Cortex of kidney (tissue), 1 donor: Measurements from ENCODE around the gene CAMK1.

Experiments
- DNase-seq: peaks from one replicate; lab custom pipeline; 2025; lab: John Stamatoyannopoulos, UW

The CAMK1 gene

DNA sequence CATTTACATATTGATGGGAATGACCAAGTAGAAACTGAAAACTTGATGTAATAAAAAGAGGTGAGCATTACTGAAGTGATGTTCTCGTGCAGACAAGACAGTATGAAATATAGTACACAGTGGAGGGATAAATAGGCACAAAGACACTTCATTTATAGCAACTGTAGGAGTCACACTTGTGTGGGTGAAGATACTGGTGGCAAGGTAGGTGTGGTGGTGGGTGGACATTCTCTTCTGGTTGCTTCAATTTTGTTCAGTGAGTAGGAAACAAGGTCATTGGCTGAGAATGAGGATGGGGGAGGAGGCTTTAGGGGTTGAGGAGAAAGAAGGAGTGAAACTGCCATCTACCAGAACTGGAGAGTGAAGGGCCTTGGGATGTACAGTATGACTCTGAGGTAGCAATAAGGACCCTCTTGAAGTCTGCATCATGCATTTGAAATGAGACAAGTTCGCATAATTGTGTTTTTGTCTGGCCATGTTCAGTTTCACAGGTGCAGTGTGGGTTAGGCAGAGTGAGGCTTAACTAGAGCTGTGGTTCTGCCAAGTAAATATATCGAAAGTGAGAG is 59.5 kb downstream of the CAMK1 start:
- DNase-seq: no peak
